Measurements from ENCODE around the gene GABBR2.

Gene GABBR2

GRCh38 chr9:98391406-98391805 lies 317.3 kb downstream of the GABBR2 start:
- no peak for DNase-seq

DNA sequence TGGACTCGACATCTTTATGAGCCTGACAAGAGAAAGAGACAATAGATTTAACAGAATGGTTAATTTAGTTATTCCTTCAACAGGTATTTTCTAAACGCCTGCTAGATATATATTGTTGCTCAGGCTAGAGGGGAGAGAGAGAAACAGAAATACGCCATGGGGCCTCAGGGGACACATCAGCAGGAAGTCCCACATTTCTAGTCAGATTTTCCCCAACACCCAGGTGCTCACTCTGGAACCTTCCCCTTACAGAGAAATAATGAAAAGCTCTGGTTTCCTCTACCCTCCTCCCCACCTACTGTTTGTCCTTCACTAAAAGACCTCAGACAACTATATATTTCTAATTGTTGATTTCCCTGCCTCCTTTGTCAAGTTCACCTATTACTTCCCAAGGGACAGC lies 323.0 kb downstream of the GABBR2 start:
- no peak for DNase-seq

GRCh38 chr9:98383758-98384157 lies 325.0 kb downstream of the GABBR2 start:
- no peak for DNase-seq

DNA sequence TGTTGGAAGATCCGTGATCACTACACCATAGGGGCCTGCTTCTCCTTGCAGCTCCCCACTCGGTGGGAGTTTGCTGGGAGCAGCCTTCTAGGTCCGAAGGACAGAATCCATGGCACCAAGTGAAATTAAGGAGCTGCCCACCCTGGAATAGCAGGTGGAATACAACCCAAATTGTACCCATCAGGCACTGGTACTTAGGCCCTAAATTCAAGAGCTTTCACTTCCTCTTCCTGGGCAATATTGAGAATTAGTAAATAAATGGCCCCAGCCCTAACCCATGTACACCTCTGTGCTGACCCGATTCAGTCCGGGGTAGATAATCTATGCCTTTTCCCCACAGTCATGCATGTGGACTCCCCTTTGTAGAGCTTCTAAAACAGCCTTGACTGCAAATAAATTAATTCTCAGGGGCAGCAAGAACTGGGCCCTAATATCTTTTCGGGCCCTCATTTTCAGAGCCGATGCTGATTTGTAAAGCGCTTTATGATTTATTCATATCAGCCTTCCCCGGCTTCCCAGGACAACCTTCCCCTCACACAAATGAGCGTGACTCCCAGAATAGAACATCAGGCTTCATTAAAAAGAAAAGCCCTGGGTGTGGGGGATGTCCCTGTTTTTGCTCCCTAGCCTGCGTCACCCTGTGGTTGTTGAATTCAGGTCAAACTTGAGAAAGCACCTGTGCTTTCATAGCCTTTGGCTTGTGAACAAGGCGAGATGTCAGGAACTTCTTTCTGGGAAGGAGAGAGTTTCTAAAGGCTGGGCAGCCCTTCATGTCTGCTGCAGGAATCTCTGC lies 327.2 kb downstream of the GABBR2 start:
- no peak for DNase-seq

GRCh38 chr9:98380065-98380681 lies 328.6 kb downstream of the GABBR2 start:
- DNase-seq = no peak

DNA sequence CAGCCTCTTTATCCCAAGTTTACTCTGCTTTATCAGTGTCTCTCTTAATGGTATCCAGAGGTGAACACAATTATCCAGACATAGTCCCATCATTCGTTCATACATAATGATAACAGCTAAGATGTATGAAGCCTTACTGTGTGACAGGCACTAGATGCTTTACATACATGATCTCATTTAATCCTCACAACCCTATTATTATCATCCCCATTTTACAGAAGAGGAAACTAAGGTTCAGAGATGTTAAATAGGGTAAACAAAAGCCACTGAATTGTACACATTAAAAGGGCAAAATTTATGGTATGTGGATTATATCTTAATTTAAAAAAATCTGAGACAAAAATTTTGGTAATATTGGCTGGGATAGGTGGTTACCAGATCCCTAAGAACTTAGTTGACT lies 329.2 kb downstream of the GABBR2 start:
- no peak for DNase-seq

GRCh38 chr9:98378794-98379193 lies 329.9 kb downstream of the GABBR2 start:
- no peak for DNase-seq

- DNase-seq = no peak
Measured at GRCh38 chr9:98378206-98378780, 330.4 kb downstream of the GABBR2 start.

- DNase-seq = no peak
Measured at GRCh38 chr9:98375138-98375726, 333.5 kb downstream of the GABBR2 start.

DNA sequence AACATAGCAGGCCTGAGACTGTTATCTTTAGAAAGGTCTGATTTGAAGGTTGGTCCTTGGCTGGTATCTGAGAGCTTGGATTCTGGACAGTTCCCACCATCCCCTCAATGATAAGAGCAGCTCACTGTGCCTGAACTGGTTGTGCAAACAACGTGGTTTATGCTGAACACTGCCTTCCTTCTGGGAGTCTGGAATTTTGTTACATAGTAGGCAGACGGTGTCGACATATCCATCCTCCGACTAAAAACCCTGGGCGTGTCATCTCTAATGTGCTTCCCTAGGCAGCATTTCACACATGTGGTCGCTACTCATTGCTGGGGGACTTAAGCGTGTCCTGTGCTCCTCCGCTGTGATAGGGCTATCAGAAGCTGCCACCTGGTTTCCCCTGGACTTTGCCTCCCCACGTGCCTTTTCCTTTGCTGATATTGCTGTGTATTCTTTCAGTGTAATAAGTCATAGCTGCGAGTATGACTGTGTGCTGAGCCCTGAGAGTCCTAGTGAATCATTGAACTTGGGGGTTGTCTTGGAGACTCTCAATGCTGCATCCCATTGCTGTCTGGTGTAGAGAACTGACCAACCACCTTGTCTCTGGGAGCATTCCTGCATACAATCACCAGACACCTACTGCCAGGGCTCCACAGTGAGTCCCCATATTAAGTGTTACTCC lies 334.2 kb downstream of the GABBR2 start:
- no peak for DNase-seq

DNA sequence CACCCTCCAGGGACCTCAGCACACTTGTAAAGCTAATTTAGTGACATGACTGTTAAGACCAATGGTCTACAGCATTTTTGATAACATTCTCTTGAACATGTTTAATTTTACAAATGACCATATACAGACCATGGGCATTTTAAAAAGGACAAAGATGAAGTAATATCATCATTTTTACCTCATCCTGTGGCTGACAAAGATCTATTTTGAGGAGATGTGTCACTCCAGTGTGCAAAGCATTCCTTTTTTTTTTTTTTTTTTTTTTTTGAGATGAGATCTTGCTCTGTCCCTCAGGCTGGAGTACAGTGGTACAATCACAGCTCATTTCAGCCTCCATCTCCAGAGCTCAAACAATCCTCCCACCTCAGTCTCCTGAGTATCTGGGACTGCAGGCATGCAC lies 335.1 kb downstream of the GABBR2 start:
- no peak for DNase-seq

- no peak for DNase-seq
Measured at GRCh38 chr9:98372077-98372836, 336.5 kb downstream of the GABBR2 start.

DNA sequence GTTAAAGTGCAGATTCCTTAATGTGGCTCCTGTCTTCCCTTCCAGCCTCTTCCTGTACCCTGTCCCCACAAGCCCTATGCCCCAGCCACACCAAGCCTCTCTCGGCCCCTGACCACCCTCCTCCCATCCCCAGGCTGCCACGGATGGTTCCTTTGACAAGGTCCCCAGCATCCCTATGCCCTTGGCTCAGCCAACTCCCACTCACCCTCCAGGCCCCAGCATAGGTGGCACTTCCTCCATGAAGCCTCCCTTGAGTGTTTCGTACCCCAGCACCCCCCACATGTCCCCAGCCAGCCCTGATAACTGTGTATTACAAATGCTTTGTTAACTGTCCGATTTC lies 337.8 kb downstream of the GABBR2 start:
- DNase-seq = no peak

GRCh38 chr9:98370300-98370975 lies 338.3 kb downstream of the GABBR2 start:
- no peak for DNase-seq

DNA sequence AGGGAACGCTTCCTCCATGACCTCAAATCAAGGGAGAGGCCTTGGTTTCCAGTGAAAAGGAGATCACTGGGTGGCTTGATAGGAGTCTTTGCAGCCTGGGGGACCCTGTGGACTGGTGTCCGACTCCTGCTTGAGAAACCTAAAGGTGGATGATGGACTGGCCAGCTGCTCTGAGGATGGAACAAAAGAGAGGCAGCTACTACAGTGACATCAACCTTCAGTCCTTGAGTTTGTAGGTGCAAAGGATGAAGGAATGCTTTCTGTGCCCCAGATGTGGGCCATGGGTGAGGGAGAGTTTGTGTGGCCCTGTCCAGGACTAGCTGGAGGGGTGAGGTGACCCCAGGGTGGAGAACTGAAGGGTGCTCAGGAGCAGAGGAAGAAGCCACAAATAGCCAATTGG lies 338.8 kb downstream of the GABBR2 start:
- no peak for DNase-seq

- DNase-seq = no peak
Measured at GRCh38 chr9:98369471-98369870, 339.3 kb downstream of the GABBR2 start.

DNA sequence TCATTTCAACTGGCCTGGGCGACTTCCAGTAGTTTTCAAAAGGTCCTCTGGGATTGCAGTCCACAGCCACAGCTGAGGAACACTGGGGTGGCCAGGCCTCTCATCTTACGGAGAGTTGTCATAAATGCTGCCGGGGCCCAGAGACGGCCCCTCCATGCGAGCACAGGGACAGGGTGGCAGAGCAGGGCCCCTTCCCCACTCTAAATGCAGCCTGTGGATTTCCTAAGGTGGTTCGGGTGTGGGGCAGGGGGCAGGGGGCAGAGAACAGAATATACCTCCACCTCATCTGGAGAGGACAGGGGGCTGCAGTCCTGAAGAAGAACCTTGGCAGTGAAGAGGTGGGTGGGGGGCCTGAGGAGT lies 339.7 kb downstream of the GABBR2 start:
- no peak for DNase-seq

- DNase-seq = no peak
Measured at GRCh38 chr9:98368366-98369065, 340.2 kb downstream of the GABBR2 start.

DNA sequence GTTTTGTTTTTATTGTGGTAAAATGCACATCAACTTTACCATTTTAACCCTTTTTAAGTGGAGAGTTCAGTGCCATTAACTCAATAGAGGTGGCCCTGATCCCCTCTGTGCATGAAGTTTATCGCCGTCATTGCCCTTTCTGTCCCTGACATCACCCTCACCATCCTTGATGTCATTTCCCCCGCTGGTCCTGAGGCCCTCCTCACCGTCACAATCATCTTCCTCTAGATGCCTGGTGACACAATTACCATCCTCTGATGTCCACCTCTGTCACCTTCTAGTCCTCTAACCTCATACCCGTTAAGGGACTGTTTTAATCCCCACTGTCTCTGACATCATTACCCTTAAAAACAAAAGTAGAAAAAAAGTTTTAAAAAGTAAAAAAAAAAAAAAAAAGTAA lies 340.8 kb downstream of the GABBR2 start:
- DNase-seq = no peak

GRCh38 chr9:98367371-98367900 lies 341.3 kb downstream of the GABBR2 start:
- no peak for DNase-seq

DNA sequence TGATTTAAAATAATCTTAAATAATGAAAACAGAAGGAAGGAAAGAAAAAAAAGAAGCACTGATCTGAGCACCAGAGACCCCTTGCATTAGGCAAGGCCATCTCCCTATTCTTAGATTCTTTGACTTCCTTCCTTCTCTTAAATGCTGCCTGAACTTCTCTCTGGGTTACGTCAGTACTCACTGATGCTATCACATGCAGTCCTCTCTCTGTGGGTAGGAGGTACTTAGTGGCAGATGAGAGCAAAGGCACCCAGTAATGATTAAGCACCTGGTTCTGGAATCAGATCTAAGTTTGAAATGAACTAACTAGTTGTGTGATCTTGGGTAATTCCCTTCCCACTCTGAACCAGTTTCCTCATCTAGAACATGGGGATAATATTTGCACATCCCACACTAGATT lies 343.0 kb downstream of the GABBR2 start:
- no peak for DNase-seq
